GM03348 (cell line): ENCODE results near the gene ARSB.
"Not testable (repeated sequence)": the region's sequence is repeated elsewhere in the genome, so short reads cannot be mapped to it uniquely, and the experiment has no call there.

Experiments used
- DNase-seq: peaks from one replicate; pipeline ENCODE4 v3.0.0; 2012; ENCODE audit warnings: low spot score

Gene ARSB

GRCh38 chr5:78995521-78996007, 10.5 kb upstream of the ARSB start:
- DNase-seq: no peak

DNA sequence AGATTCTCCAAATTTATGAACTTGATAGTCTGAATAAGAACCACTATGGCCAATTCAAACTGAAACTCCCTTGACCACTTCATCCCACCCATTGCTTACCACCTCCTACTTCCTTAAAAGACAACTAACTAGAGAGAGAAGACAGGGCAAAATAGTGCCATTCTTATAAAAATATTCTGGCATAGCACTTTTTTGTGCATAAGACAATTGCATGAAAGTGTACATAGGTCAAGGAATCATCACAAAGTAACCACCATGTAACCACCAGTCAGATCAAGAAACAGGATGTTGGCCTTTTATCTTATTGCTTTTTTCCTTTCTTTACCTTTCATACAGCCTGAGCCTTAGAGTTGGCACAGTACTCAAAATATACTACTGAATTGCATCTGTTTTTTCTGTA, 8.1 kb upstream of the ARSB start:
- no peak for DNase-seq

DNA sequence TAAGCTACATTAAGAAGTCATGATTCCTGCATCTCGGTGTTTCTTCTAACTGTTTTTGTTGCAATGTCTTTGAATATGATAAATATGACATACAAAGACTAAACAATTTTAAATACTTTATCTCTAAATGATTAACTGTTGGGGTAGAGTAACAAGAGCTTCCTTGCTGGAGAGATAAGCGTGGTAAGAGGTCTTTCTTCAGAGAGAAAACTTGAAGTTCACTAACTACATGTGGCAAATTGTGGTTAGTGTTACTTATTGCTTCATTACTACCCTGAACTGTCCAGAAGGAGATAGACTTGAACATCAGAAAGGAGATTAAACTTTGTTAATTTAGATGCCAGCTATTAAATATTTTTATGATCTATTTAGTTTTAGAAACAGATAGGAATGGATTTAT, 7.0 kb upstream of the ARSB start:
- DNase-seq: no peak

GRCh38 chr5:78989080-78989479, 4.0 kb upstream of the ARSB start:
- no peak for DNase-seq

DNA sequence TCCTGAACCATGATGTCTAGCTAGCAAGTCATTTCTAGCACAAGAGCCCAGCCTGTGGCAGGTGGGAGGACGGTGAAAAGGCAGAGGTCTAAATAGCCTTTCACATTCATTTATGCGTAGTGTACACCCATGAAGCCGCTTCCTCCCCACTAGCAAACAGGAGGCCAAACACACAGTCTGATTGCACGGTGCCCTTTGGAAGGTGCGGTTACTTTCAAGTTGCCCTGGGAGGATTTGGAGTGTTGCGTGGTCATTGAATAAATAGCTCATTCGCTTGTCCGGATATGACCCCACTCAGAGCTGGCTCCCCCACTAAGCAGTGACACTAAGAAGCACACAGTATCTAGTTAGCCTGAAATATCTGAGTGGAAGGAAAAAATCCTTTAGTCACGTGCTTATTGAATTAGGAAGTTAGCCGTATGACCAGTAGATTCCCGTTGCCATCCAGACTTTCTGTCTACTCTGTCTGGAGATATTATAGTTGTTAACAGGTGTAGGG, 664 bp upstream of the ARSB start:
- no peak for DNase-seq

DNA sequence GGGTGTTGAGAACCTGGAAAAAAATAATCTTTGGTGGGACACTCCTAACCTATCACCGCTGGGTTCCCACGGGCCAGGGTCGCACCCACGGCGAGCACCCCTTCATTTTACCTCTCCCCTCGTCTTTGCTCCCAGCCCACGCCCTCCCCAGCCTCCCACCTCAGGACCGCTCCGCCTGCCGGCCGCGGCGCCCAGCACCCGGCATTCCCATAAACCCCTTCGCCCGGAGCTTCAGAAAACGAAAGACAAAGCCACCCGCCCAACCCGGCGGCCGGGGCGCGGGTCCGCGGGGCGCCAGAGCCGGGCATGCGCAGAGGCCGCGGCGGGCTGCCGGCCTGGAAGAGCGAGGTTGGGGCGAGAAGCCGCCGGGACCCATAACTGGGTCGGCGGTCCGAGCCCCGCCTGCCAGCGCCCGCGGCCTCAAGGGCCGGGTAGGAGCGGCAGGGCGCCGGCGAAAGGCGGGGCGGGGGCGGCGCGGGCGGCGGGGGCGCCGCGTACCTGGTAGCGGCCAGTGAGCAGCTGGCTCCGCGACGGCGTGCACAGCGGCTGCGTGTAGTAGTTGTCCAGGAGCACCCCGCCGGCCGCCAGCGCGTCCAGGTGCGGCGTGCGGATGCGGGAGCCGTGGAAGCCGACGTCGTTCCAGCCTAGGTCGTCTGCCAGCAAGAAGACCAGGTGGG, 533 bp downstream of the ARSB start:
- peak; percentile 96 for DNase-seq

- DNase-seq: peak; percentile 8
Observed at GRCh38 chr5:78983601-78984438, 1.3 kb downstream of the ARSB start.

- not testable (repeated sequence) for DNase-seq
Observed at GRCh38 chr5:78983194-78983593, 1.9 kb downstream of the ARSB start.

GRCh38 chr5:78979909-78980308, 5.2 kb downstream of the ARSB start:
- no peak for DNase-seq

DNA sequence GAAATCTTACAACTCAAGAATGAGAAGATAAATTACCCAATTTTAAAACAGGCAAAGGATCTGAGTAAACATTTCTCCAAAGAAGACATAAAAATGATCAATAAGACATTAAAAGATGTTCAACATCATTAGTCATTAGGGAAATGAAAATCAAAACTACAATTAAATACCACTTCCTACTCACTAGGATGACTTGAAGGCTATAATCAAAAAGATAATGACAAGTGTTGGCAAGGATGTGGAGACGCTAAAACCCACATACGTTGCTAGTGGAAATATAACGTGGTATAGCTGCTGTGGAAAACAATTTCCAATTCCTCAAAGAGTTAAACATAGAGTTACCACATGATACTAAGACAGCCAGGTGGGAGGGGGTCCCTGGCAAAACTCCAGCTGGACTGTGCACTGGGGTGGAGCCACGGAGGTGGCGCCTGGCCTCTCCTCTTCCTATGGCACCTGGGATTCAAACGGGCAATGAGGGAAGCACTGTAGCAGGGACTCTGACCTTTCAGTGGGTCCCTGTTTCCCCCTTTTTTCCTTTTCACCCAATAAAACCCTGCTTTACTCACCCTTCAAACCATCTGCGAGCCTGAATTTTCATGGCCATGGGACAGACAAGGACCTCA, 5.9 kb downstream of the ARSB start:
- DNase-seq: no peak

DNA sequence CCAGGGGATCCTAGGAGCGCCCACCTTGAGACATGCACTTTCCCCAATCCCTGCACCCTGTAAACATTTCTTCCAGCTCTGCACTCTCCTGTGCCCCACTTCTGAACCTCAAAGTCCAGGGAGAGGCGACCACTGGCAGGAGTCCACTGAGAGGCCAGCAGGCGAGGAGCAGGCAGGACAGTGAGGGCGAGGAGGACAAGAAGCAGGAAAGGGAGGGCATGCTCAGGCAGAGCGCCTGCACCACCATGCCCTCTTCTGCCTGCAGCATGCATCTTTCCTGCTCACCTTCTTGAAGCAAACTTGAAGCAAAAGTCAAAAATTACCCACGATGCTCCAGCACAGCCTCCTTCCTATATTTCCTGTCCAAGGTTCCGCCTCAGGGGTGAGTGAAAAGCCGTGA, 10.1 kb downstream of the ARSB start:
- no peak for DNase-seq

DNA sequence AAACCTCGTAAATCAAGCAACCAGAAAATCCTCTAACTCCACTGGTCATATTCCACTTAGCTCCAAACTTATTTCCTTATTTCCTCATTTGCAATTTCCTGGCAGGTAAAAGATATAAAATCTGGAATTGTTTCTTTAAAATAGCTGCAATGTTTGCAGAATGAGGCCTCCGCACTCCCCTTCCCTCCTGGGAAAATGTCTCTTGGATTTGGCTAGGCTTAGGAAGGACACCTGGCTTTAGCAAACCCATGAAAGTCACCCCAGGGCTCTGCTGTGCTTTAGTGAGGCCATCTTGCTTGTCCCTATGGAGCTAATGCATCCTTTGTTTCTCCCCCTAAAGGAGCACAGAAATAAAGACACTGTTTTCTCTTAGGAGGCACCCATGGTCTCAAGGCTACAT, 10.5 kb downstream of the ARSB start:
- DNase-seq: no peak

- DNase-seq: no peak
Observed at GRCh38 chr5:78974011-78974410, 11.1 kb downstream of the ARSB start.

DNA sequence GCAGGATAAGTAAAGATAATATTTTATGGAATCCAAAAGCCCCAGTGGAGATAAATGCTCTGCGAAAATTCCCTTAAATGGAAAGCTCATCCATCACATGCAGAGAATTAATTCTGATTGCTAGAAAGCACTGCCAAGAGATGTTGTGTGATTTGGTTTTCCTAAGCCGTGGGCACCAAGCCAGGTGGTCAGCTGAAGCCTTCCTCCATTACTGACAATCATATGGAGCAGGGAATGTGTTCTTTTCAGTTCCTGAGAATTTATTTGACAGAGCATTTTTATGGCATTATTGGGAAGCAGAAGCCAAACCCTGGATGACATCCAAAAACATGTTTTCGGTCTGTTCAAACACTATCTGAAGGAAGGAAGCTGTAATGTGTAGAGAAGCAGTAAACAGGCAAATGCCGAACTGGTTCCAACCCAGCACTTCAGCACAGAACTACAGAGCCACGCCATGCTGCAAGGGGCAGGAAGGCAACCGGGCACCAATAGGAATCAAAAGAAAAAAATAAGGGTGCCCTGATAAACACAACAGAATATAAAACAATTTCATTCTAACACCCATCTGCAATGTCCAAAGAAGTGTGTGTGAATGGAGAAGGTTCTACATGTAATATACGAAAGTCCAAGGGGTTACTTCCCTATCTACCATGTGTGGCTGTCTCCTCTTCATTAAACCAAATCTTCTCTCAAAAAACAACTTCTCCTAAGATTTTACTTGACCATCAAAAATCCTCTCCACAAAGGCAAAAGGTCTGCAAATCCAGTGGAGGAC, 12.3 kb downstream of the ARSB start:
- peak; percentile 24 for DNase-seq

DNA sequence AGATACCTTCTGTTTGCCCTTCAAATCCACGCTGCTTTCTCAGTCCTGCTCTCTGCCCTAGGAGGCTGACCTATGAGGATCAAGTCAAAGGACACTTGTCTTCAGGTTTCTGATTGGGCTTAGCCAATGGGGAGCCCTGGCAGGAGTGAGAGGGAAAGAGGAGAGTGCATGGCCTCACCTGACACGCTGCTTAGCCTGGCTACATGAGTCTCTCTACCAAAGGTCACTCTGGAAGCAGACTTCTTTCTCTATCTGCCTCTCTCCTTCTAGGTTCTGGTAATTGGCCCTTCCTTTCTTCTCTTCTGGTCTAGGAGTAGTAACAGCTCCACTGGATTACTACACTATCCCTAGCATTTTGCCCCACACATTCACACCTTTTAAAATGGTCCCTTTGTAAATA, 13.1 kb downstream of the ARSB start:
- DNase-seq: no peak

GRCh38 chr5:78968781-78969180, 16.3 kb downstream of the ARSB start:
- no peak for DNase-seq

DNA sequence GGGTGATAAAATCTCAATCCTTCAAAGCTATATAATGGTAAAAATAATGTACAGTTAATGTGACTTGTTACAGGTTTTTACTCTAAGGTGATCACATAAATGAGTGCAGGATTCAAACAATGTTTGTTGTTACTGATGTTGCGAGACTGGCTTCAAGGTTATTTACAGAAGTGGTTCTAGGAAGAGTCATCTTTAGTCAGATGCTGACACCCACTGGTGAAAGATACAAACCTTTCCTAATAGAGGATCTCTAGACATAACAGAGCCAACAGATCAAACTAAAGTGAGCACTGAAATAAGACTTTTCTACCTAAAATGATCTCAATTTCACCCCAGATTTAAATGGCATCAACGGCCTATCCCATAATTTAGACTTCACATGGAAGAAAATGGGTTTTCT, 20.2 kb downstream of the ARSB start:
- DNase-seq: peak; percentile 58

DNA sequence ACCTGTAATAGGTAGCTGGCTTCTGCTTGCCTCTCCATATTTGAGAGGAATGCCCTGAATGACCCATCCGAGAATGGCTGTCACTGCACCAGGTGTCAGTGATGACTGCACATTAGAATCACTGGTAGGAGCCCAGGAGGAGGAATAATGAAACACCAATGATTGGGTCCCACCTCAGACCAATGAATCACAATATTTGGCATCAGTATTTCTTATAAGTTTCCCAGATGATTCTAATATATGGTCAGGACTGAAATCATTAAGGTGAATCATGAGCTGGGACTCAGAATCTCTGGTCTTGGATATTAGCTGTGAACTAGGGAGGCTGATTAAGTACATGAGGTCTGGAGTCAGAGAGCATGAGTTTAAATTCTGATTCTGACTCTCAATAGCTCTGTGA, 23.4 kb downstream of the ARSB start:
- no peak for DNase-seq

DNA sequence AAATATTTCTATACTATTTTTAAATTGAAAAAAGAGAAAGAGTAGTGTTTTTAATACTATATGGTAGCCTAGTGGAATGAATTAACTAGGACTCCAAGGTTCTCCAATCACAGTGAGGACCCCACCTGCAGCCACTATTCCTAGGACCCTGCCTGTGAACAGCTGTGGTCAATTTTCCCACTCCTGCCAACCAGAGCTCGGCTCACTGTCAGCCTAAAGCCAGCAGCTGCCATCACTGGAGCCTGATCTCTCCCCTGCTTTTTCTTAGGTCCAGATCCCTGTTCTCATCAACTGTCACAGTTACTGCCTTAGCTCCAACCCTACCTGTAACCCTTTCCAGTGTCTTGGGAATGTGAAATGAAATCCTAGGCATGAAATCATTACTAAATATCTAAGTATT, 25.3 kb downstream of the ARSB start:
- DNase-seq: no peak

GRCh38 chr5:78958672-78959445, 26.3 kb downstream of the ARSB start:
- no peak for DNase-seq

- no peak for DNase-seq
Observed at GRCh38 chr5:78956901-78957300, 28.2 kb downstream of the ARSB start.
